Stomach (tissue), 9 donors: Measurements from ENCODE around the gene LHX5. TPM values are rescaled to one million over a fixed set of nuclear protein-coding genes. Genes with fewer than 3 reads are reported as not detected.

Experiments
- DNase-seq, 2 donors: peaks; one replicate each; pipeline versions ENCODE4 v3.0.0 to v3.0.0-alpha.2; 2013 to 2019
- H3K27ac ChIP-seq, 5 donors: fragments of 200-600 bp in 4 of 5; sonication (generic) in 4 of 5; one replicate each; pipeline ENCODE4 v1.5.1; 2013 to 2019; ENCODE audit warnings: mild to moderate bottlenecking in 1 of 5, moderate library complexity in 1 of 5
- H3K27me3 ChIP-seq, 3 donors: fragments of 200-600 bp; sonication (generic); one replicate each; pipeline ENCODE4 v1.5.1; 2017 to 2019; ENCODE audit warnings: mixed run types in 1 of 3
- H3K36me3 ChIP-seq, 4 donors: fragments of 200-600 bp; sonication (generic); 1 replicate in 3 of 4; 2 replicates in 1 of 4; pipeline ENCODE4 v1.5.1; 2016 to 2019
- H3K4me1 ChIP-seq, 4 donors: fragments of 200-600 bp; sonication (generic); one replicate each; pipeline ENCODE4 v1.5.1; 2016 to 2019
- H3K4me3 ChIP-seq, 4 donors: fragments of 200-600 bp; sonication (generic) in 3 of 4; one replicate each; pipeline ENCODE4 v1.5.1; 2016 to 2019; ENCODE audit warnings: mild to moderate bottlenecking in 1 of 4
- H3K9me3 ChIP-seq, 4 donors: fragments of 200-600 bp; sonication (generic); one replicate each; pipeline ENCODE4 v1.5.1; 2016 to 2019
- EP300 ChIP-seq: sonication (generic); formaldehyde crosslinking; IDR thresholded peaks from one replicate; pipeline ENCODE4 v1.6.1; 2017; ENCODE audit warnings: antibody characterized with exemption
- POLR2A ChIP-seq, 4 donors: fragments of 450-650 bp; IDR thresholded peaks; one replicate each; pipeline ENCODE4 v1.6.1; 2016; ENCODE audit warnings: antibody characterized with exemption in 4 of 4, control low read depth in 2 of 4, mild to moderate bottlenecking in 1 of 4, moderate library complexity in 1 of 4
- POLR2AphosphoS5 ChIP-seq, 3 donors: sonication (generic); formaldehyde crosslinking; IDR thresholded peaks; one replicate each; pipeline ENCODE4 v1.6.1; 2016; ENCODE audit warnings: antibody characterized with exemption in 3 of 3
- WGBS, 5 donors: extraction: QIAGEN DNeasy Blood & Tissue Kit in 3 of 5; methylation state at CpG; one replicate each; pipeline versions ENCODE4 v1.1.5 to v1.1.7; 2013 to 2018; 5-methylcytosine and 5-hydroxymethylcytosine counted together
- intact Hi-C: fragments of 100-400 bp; cut with DNase I; formaldehyde crosslinking; loops from one replicate; pipeline ENCODE4 v1.15.1; 2023; ENCODE audit warnings: low total_unique reads
- polyA plus RNA-seq, 3 donors: library from polyadenylated mRNA; stranded (reverse); fragments of 200-250 nt; gene quantifications; one replicate each; pipeline ENCODE4 v1.2.3, GENCODE V29; 2013
- total RNA-seq, 5 donors: library from RNA; depleted of rRNA; stranded (reverse); fragments of >200 nt; gene quantifications; one replicate each; pipeline versions ENCODE4 v1.1.0 to v1.2.3, GENCODE V29; 2014 to 2016
- TF ChIP-seq, protein P1 (sequence below), 7 experiments: fragments of 450-650 bp in 4 of 7; fragments of 200-600 bp in 3 of 7; sonication (generic) in 3 of 7; IDR thresholded peaks; one replicate each; pipeline ENCODE4 v1.5.1; 2016 to 2019; ENCODE audit warnings: antibody characterized with exemption in 7 of 7, control low read depth in 2 of 7, mild to moderate bottlenecking in 1 of 7
- donor health status: healthy with polysubstance abuse.
- donor health status: Bipolar disorder and iron deficiency.
- donor health status: healthy.

The LHX5 gene
- total and polyA plus RNA-seq, 8 donors: 0.29 to 1.4 (median 0.45) TPM; not detected in 3

DNA sequence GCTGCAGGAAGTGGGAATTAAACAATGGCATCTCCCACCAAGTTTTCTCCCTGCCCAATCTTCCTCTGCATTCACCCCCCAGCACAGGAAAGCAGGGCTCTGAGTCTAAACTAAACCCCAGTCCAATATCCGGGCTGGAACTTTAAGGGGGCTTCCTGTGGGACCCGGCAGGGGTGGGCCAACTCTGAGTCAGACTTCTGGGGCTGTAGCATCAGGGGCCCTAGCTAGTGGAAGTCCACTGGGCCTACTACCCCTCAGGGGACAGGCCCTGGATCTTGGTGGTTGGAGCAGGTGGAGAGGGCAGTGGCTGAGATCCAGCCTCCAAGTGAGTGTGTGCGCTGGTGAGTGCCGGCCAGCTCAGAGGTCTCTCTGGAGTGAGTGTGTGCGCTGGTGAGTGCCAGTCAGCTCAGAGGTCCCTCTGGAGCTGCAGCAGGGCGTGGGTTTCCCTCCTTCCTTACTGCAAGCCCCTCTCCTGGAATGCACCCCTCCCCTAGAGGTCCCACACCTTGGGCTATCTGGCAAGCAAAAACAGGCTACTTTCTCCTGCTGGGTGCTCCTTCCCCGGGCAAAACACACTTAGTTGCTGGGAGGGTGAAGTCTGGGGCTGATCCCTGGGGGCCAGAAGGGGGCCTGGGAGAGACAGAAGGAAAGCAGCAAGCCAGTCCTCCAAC is 5.6 kb upstream of the LHX5 start:
- no peak overlapping the region for H3K4me3 ChIP-seq
- H3K27me3 ChIP-seq: peaks cover 49 to 100% (median 89%) of the 10 kb centered on the region in 3 donors
- H3K9me3 ChIP-seq: peaks cover 0 to 15% (median 4%) of the 10 kb centered on the region in 4 donors
- intact Hi-C loops: no loop called here
- no peak for TF ChIP-seq POLR2A (IDR thresholded peaks at IDR 0.05)
- no peak for TF ChIP-seq EP300
- TF ChIP-seq, protein P1, sequence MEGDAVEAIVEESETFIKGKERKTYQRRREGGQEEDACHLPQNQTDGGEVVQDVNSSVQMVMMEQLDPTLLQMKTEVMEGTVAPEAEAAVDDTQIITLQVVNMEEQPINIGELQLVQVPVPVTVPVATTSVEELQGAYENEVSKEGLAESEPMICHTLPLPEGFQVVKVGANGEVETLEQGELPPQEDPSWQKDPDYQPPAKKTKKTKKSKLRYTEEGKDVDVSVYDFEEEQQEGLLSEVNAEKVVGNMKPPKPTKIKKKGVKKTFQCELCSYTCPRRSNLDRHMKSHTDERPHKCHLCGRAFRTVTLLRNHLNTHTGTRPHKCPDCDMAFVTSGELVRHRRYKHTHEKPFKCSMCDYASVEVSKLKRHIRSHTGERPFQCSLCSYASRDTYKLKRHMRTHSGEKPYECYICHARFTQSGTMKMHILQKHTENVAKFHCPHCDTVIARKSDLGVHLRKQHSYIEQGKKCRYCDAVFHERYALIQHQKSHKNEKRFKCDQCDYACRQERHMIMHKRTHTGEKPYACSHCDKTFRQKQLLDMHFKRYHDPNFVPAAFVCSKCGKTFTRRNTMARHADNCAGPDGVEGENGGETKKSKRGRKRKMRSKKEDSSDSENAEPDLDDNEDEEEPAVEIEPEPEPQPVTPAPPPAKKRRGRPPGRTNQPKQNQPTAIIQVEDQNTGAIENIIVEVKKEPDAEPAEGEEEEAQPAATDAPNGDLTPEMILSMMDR (IDR thresholded peaks at IDR 0.05): no peak
- TF ChIP-seq POLR2AphosphoS5 (IDR thresholded peaks at IDR 0.05): no peak
- WGBS, 5 donors: 0 to 3% (median 1%) methylated on average over 3 to 7 of the region's 7 CpGs
- no peak overlapping the region for H3K27ac ChIP-seq
- no peak for DNase-seq
- no peaks in the 10 kb centered on the region for H3K36me3 ChIP-seq
- H3K4me1 ChIP-seq: peaks cover 0 to 24% (median 5%) of the 10 kb centered on the region in 4 donors

DNA sequence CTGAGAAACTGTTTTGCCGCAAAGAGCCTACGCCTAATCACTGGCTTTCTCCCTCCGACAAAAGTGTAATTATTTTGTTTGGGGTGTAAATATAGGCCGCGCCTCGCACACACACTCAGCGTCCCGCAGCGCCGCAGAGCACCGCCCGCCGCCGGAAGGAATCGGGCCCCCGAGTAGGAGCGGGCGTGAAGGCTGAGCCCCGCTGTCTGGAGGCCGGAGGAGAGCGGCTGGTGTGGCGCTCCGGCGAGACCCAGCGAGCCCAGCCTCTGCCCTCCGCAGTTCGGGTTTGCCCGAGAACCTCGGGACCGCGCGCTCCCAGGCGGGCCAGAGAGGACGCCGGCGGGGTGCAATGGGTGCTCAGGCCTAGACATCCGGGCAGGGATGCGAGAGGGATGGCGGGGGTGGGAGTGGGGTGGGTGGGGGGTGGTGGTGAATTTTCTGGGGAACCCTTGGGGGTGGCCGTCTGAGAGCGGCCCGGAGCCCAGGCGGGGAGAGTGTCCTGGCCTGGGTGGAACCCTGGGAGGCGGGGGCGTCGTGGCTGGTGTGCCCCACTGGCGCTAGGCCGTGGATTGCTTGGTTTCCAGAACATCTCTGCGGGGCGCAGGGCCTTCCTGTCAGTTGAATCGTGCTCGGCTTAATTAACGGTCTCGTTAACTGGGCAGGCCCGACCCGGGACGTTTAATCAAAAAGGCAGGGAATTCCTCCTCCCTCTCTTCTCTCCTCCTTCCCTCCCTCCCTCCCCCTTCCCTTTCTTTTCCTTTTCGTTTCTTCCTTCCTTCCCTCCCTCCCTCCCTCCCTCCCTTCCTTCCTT is 4.7 kb upstream of the LHX5 start:
- H3K27ac ChIP-seq: no peak overlapping the region
- peaks cover 54 to 100% (median 98%) of the 10 kb centered on the region in 3 donors for H3K27me3 ChIP-seq
- H3K36me3 ChIP-seq: no peaks in the 10 kb centered on the region
- 1 to 4% (median 3%) methylated on average over 24 to 58 of the region's 58 CpGs for WGBS, 5 donors
- intact Hi-C loops: no loop called here
- H3K4me1 ChIP-seq: peaks cover 0 to 33% (median 10%) of the 10 kb centered on the region in 4 donors
- H3K9me3 ChIP-seq: peaks cover 0 to 15% (median 4%) of the 10 kb centered on the region in 4 donors
- H3K4me3 ChIP-seq: no peak overlapping the region
- no peak for DNase-seq
- TF ChIP-seq POLR2AphosphoS5 (IDR thresholded peaks at IDR 0.05): no peak
- TF ChIP-seq, protein P1 (IDR thresholded peaks at IDR 0.05): no peak
- no peak for TF ChIP-seq POLR2A (IDR thresholded peaks at IDR 0.05)
- no peak for TF ChIP-seq EP300

DNA sequence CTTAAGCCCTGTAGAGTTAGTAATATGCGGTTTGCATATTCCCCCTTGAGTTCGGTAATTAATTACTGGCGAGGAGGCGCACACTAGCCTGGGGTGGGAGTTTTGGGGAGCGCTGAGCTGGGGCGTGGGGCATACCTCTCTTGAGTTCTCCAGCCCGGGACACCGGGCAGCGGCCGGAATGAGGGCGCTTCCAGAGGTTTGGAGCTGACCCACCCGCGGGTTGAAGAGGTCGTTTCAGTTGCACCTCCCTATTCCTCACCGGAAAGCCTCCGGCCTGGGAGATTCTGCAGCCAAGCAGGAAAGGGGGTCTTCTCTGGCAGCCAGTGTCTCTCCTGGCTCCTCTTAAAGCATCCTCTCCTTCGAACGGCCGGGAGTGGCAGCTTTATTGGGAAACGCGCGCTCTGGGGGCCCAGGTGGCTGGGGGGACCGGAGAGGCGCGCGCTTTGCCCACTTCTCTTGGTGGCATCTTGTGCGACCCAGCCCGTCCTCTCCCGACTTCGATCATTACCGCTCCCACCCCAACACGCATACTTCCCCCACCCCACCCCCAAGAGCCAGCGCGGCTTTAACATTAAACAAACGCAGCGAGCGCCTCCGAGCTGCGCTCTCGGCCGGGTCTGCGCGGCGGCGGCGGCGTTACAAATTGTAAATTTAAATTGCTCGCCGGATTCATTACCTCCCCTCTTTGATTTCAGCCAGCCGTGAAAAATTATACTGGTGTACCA is 3.9 kb upstream of the LHX5 start:
- H3K36me3 ChIP-seq: no peaks in the 10 kb centered on the region
- DNase-seq: no peak
- intact Hi-C loops: no loop called here
- H3K4me1 ChIP-seq: peaks cover 0 to 41% (median 13%) of the 10 kb centered on the region in 4 donors
- H3K27ac ChIP-seq: no peak overlapping the region
- TF ChIP-seq POLR2A (IDR thresholded peaks at IDR 0.05): no peak
- TF ChIP-seq, protein P1 (IDR thresholded peaks at IDR 0.05): no peak
- no peak for TF ChIP-seq EP300
- 2 to 6% (median 4%) methylated on average over 41 to 50 of the region's 50 CpGs for WGBS, 5 donors
- H3K9me3 ChIP-seq: peaks cover 0 to 7% (median 1%) of the 10 kb centered on the region in 4 donors
- no peak overlapping the region for H3K4me3 ChIP-seq
- H3K27me3 ChIP-seq: peaks cover 57 to 100% (median 98%) of the 10 kb centered on the region in 3 donors
